GM19240 (cell line): ENCODE results near the gene CYP4F8.

Source experiments
- DNase-seq: peaks from one replicate; pipeline ENCODE4 v3.0.0; 2011; ENCODE audit warnings: low spot score; ENCODE audit not compliant: insufficient read length

Gene CYP4F8

GRCh38 chr19:15616183-15616582 lies 1.2 kb downstream of the CYP4F8 start:
- no peak for DNase-seq

- no peak for DNase-seq
These were observed 1.7 kb downstream of the CYP4F8 start for GRCh38 chr19:15616627-15617270.

- no peak for DNase-seq
These were observed 3.3 kb downstream of the CYP4F8 start for GRCh38 chr19:15618321-15618720.

GRCh38 chr19:15621801-15622200 lies 6.8 kb downstream of the CYP4F8 start:
- no peak for DNase-seq

GRCh38 chr19:15622991-15623390 lies 8.0 kb downstream of the CYP4F8 start:
- DNase-seq, result no peak

GRCh38 chr19:15623711-15624318 lies 8.8 kb downstream of the CYP4F8 start:
- DNase-seq, result no peak

- DNase-seq, result no peak
These were observed 13.4 kb downstream of the CYP4F8 start for GRCh38 chr19:15628236-15629002.

- DNase-seq, result peak; percentile 59
These were observed 14.2 kb downstream of the CYP4F8 start for GRCh38 chr19:15629003-15629880.

- no peak for DNase-seq
These were observed 16.8 kb downstream of the CYP4F8 start for GRCh38 chr19:15631817-15632216.

- no peak for DNase-seq
These were observed 18.2 kb downstream of the CYP4F8 start for GRCh38 chr19:15633082-15633835.

GRCh38 chr19:15634105-15634504 lies 19.1 kb downstream of the CYP4F8 start:
- no peak for DNase-seq

- DNase-seq, result no peak
These were observed 20.2 kb downstream of the CYP4F8 start for GRCh38 chr19:15635016-15635805.

- no peak for DNase-seq
These were observed 21.0 kb downstream of the CYP4F8 start for GRCh38 chr19:15636026-15636425.

GRCh38 chr19:15639596-15639995 lies 24.6 kb downstream of the CYP4F8 start:
- no peak for DNase-seq

- no peak for DNase-seq
These were observed 25.4 kb downstream of the CYP4F8 start, which contains the start of gene CYP4F3 for GRCh38 chr19:15640294-15640903. Gene CYP4F3, plus strand, starts transcription at chr19:15640897. Its CDS starts 519 bp downstream, at chr19:15641416.

- no peak for DNase-seq
These were observed 26.0 kb downstream of the CYP4F8 start for GRCh38 chr19:15640904-15641597.

- DNase-seq, result no peak
These were observed 27.0 kb downstream of the CYP4F8 start for GRCh38 chr19:15641901-15642491.

- no peak for DNase-seq
These were observed 27.8 kb downstream of the CYP4F8 start for GRCh38 chr19:15642807-15643206.
